Neural progenitor cell (in vitro differentiated cells): ENCODE data around the gene NCS1.

Experiments
- CTCF ChIP-seq: fragments of 200-600 bp; sonication (generic); IDR thresholded peaks from 2 replicates; pipeline ENCODE4 v1.5.1; 2017; ENCODE audit warnings: antibody characterized with exemption, mild to moderate bottlenecking
- EZH2 ChIP-seq: fragments of 200-600 bp; sonication (generic); IDR thresholded peaks from 2 replicates; pipeline ENCODE4 v1.6.1; 2017; ENCODE audit warnings: antibody characterized with exemption, mild to moderate bottlenecking, moderate library complexity
- EZH2phosphoT487 ChIP-seq: fragments of 200-600 bp; sonication (generic); IDR thresholded peaks from 2 replicates; pipeline ENCODE4 v1.6.1; 2017; ENCODE audit warnings: antibody characterized with exemption

GRCh38 chr9:130128251-130128650 lies 44.0 kb upstream of the NCS1 start:
- no peak for TF ChIP-seq EZH2phosphoT487
- TF ChIP-seq EZH2: no peak
- no peak for TF ChIP-seq CTCF
